Measurements from ENCODE around the gene KDELR3.

GRCh38 chr22:38429499-38430068 lies 38.3 kb upstream of the KDELR3 start:
- no peak for TF ChIP-seq CTCF (conservative IDR thresholded peaks at IDR 0.05 in 1 of 2, IDR thresholded peaks at IDR 0.05 in 1 of 2; ENCODE audit: extremely low read depth in 1 of 2, insufficient read depth in 1 of 2, low read depth in 1 of 2, low read length in 2 of 2)
- no peak for TF ChIP-seq EZH2 (IDR thresholded peaks at IDR 0.05; ENCODE audit: borderline replicate concordance, low read length)

All from mammary epithelial cell (primary cell).